HG03103 (cell line): ENCODE measurements around the gene SHB.

Experiments used
- ATAC-seq: cut with Tn5 transposase; IDR thresholded peaks from one replicate; pipeline ENCODE4 v1.9.1; 2021; ENCODE audit warnings: low read depth; ENCODE audit not compliant: unreplicated experiment

Gene SHB

GRCh38 chr9:37956904-37957663, 111.9 kb downstream of the SHB start:
- no peak for ATAC-seq

DNA sequence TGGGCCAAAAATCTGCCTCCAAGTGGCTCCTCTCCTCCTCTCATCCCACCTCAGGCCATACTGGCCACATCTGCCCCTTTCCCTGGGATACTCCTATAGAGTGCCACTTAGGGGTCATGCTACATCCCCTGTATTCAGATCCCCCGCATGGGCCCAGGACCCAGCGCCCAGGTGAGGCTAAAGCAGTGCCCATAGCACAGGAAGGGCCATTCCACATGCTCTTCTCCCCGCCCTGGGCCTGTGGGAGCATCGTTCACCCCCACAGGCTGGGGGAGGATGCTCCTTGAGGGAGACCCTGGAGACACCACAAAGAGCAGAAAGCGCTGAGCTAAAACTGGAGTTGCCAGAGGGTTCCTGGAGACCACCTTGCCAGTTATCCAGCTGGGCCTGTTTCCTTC, 112.6 kb downstream of the SHB start:
- ATAC-seq: no peak

DNA sequence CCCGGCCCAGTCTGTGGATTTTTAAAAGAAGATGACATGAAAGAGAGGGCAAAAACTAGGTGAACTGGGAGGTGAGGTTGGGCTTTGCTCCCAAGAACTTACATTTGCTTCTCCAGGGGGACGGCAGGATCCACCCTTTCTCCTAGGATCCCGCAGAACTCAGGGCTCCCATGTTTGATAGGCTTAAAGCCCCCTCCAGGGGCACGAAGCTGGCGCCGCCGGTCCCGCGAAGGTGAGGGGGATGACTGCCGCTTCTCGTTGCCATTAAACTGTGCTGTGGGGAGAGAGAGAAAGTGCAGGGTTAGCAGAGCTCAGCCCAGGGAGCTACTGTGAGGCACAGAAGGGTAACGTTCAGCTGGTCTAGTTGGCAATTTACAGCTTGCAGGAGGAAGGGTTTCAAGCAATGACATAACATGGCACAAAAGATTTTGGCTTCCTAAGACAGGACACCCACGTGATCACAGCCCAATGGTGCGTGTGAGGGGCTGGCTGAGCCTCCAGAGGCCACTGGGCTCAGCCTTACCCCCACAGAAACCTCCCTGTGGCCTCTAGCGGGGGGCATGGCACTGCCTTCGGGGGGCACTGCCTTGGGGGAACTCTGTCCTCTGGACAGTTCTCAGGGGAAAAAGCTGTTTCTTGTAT, 113.1 kb downstream of the SHB start:
- no peak for ATAC-seq

GRCh38 chr9:37954581-37954981, 114.4 kb downstream of the SHB start:
- peak; percentile 27 for ATAC-seq

GRCh38 chr9:37953775-37954437, 115.1 kb downstream of the SHB start:
- peak; percentile 68 for ATAC-seq

DNA sequence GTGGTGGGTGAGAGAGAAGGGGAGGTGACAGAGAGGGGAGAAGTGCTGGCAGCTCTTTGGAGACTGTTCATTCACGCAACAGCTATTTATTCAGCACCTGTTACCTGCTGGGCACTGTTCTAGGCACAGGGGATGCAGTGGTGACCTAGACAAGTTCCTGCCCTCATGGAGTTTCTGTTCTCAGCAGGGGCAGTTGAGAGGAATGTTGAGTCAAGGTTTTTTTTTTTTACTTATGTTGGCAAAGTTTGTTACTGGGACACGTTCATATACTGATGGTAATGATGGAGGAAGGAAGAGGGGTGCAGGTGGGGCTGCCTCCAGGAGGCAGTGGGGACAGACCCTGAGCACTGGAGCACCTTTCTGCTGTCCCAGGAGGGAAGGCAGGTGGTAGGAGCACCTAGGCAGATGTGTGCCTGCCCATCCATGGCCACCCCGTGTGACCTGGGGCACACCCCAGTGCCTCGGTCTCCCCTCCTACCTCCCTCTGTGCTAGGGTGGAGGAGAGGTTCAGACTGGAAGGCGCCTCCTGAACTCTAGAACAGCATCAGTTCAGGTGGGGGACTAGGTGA, 115.7 kb downstream of the SHB start:
- ATAC-seq: no peak

DNA sequence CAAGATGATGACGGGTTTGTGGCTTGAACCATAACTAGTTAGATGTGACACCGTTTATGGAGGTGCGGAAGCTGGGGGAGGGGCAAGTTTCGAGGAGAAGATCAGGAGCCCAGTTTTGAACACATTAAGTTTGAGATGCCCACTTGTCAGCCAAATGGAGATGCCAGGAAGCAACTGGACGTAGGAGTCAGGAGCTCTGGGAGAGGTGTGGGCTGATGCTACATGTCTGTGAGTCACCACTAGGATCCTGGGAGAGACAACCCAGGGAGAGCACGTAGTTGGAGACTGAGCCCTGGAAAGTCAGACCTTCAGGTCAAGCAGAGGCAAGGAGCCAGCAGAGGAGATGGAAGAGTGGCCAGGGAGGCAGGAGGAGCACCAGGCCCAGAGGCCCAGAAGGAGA, 116.3 kb downstream of the SHB start:
- ATAC-seq: no peak

- no peak for ATAC-seq
These were observed 117.2 kb downstream of the SHB start for GRCh38 chr9:37951671-37952449.

DNA sequence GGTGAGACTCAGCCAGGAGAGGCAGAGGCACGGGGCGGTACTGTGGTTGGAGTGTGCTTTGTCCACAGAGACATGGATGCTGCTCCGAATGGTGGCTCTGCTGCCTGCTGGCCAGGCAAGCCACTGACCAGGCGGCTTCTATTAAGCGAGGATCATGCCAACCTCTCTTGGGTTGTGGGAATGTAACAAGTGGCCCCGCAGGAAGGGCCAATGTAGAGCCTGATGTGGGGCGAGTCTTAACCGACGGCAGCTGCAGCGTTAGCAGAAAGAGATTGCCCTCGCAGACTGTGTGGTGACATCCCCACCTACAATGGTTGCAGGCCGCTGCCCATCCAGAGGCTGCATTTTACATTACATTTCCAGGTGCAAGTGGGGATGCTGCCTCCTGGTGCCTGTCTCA, 118.5 kb downstream of the SHB start:
- ATAC-seq: no peak

GRCh38 chr9:37949576-37949975, 119.5 kb downstream of the SHB start:
- ATAC-seq: no peak

DNA sequence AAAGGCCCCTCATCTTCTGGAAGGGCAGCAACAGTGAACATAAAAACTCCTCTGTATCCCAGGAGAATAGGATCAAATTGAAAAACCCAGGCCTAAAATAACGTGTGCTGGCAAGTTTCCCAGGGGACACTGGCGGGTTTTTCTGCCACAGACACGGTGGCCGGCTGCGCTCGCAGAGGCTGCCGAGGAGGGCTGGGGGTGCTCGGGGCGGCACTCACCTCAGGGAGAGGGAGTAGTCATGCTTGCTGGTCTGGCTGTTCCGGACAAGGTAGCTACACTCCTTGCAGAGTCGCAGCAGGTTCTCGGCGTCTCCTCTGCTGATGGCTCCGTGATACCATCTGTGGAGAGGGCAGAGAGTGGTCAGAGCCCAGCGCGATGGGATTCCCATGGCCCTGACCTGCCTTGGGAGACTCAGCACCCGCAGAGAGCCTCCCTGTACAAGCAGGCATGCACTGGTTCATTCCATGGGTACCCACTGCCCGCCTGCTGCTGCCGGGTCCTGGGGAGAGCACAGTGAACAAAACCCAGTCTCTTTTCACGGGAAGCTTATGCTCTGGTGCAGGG, 120.5 kb downstream of the SHB start:
- no peak for ATAC-seq

GRCh38 chr9:37947977-37948376, 121.0 kb downstream of the SHB start:
- no peak for ATAC-seq

GRCh38 chr9:37947471-37947870, 121.6 kb downstream of the SHB start:
- ATAC-seq: no peak

- ATAC-seq: no peak
These were observed 122.1 kb downstream of the SHB start for GRCh38 chr9:37946971-37947370.

DNA sequence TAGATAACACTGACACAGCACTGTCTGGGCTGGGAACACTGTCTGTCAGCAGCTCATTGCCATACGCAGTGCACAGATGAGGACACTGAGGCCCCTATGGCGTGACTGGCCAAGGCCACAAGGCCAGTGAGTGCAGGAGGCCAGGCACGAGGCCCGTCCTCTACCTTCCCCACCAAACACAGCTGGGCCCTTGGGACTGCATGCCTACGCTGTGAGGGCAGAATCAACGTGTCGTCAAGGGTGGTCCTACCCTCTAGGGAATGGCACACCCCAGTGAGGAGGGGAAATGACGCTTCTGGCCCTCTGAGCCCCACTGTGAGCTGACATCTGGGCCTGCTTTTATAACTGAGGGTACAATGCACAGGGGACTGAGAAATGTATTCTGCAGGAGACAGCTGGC, 123.0 kb downstream of the SHB start:
- no peak for ATAC-seq

DNA sequence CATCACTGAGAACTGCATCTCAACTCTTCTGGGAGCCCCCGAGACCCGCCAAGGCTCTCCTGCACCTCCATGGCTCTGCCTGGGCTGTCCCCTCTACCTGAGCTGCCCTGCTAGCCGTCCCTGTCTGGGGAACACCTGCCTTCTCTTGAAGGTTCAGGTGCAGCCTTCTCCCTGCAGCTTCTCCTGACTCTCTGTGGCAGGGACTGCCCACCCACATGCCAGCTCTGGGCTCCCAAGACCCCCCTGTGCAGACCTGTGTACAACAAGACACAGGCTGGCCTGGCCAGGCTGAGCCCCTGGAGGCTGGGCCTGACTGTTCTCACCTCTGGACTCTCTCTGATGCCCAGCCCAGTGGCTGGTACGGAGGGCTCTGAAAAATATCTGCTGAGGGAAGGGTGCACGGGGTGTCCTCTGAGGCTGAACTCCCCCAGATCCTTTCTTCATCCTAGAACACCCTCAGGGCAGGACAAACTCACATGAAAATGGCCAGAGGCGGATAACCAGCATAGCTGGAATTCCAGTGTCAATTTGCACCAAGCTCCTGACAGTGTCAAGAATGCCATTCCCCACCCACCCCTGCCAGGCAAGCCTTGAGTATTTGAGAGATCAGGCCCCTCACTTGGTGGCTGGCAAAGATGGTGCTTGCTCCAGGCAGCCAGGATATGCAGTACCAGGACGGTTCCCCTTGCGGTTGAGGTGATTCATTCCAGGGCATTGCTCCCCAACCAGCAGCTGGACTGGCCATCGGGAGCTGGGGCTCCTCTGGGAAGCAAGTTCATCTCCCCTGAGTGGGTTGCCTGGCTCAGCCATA, 124.2 kb downstream of the SHB start:
- ATAC-seq: no peak

DNA sequence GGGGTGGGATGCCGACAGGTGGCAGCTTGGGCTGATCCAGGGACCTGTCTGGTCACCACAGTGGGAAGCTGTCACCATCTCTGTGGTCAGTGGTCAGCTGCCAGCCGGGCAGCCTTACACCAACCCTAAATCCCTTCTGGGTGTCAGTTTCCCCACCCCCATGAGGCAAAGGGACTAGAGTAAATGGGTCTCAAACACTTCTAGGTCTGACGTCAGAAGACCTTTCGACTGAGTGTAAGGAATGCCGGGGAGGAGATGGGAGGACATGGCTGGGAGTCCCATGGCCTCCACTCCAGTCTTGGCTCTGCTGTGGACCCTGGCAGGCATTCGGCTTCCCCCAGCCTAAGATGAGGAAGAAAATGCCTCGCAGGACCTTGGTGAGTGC, 124.8 kb downstream of the SHB start:
- ATAC-seq: no peak

DNA sequence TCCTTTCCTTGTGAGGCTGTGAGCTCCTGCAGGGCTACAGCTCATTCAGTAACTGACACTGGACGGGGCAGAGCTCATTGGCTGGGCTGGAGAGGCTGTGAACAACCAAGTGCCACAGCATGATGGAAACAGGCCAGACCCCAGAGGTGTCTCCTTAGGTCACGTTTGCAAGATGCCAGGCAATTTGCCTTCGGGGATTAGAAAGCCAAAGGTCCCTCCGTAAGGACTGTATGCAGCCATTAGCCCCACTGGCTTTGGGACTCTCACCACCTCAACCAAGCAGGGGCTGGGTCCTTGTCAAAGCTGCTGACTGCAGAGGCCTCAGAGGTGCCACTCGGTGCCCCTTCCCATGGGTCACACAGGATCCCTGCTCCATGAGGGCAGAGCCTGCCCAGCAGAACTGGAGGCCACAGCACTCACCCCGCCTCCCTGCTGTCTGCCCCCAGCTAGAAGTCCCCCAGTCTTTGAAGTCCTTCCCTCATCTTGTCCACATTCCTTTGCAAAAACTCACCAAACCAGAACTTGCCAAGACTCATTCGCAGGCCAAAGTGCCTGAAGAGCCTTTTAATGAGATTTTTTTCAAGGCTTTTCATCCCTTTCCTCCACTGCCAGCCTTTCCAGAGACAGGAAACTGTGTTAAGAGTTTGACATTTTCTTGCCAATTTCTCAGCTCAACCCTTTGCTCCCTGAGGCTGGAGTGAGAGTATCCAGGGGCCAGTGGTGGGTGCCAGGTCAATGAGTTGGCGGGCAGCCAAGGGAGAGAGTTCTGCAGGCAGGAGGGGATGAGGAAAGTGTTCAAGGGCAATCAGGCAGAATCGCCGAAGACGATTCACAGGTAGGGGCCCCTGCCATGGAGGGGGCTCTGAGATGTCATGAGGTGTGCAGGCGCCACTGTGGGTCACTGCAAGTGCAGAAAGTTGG, 125.4 kb downstream of the SHB start:
- ATAC-seq: no peak
